ENCODE data around the gene SUGCT.

The SUGCT gene

DNA sequence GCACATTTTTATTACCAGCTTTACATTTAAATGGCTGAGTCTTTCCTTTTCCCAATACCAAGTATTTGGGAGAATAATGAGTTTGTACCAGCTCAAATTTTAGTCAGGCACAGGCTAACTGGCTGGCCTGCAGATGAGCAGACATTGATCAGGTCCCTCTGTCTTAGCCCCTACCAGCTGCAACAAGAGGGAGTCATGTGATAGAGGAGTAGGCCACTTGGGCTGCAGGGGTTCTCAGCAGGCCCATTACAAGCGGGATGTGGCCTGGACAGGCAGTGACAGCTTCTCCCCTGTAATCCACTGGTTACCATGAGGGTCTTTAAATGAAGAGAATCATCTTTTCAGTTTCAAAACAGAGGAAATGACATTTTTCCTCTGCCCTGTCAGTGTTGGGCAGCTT is 283.6 kb downstream of the SUGCT start:
- DNase-seq: no peak

DNA sequence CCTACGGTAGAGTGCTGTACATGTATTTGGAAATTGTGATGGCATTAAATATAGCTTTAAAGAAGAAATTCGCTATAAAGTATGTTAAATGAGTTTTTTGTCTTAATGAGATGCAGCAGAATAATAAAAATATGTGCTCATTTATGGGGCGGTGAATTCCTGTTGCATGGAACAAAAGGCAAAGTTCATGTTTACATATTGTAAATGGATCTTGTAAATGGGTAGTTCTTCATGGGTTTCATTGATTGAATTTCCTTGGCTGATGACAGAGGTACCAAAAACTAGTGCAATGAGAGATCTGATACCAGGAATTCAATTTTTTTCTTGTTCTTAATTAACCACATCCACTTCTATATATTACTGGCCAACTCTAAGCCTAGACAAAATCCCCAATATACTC is 284.2 kb downstream of the SUGCT start:
- DNase-seq: no peak

DNA sequence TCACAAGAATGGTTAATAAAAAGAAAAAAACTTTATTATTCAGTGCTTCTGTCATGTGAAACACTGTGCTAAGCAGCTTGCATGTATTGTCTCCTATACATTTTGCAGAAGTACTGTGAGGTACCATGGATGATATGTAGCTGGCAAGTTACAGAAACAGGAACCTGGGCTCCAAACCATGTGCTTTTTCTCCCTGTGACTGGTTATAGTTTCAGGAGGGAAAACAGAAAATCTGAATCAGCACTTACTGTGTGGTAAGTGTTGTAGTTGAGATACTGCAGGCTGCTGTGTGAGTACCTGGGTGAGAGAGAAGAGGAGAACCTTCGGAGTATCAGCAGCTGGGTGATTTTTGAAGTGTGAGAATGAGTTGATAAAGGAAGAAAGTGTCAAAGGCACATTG is 285.0 kb downstream of the SUGCT start:
- DNase-seq: no peak

DNA sequence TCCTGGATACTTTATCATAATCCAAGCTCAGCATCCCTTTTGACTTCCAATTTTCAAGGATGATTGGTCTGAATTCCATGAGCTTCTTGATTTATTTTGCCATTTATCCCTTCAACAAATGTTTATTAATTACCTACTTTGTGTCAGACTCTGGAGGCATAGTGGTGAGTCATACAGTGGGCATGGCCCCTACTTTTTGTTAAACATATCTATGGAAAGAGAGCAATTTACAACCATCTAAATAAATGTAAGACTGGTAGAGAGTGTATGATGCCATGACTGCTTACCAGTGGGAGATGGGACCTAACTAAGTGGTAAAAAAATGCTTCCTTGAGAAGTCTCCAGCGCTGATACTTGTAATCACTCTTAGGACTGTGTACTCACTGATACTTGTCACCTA is 286.6 kb downstream of the SUGCT start:
- DNase-seq: no peak

DNA sequence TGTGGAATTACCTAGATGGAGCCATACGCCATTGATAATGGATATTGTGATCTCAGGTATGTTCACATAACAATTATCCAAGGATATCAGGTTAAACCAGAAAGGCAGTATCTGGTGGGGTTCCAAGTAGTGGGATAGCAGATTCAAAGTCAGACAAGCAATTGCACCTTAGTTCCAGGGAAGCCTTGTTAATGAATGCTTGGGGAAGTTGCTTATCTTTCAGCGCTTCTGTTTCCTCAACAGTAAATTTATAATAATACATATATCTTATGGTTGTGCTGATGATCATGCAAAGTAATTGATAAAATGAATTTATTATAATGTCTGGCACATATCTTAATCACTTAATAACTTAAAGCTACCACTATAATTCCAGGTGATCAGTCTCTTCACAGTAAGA is 290.9 kb downstream of the SUGCT start:
- DNase-seq: no peak

DNA sequence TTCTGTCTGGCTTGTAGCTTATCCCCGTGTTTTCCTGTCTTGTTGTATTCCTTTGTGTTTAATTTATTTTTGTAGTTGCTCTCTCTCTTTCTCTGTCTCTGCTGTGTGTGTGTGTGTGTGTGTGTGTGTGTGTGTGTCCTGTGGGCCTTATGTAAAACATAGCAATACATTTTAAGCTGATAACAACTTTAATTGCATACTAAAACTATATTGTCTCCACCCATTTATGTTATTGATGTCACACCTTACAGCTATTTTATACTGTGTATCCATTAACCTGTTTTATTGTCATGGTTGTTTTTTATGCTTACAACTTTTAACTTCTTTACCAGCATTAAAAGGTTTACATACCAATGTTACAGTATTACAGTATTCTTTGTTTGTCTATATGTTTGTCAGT is 293.6 kb downstream of the SUGCT start:
- DNase-seq: no peak

DNA sequence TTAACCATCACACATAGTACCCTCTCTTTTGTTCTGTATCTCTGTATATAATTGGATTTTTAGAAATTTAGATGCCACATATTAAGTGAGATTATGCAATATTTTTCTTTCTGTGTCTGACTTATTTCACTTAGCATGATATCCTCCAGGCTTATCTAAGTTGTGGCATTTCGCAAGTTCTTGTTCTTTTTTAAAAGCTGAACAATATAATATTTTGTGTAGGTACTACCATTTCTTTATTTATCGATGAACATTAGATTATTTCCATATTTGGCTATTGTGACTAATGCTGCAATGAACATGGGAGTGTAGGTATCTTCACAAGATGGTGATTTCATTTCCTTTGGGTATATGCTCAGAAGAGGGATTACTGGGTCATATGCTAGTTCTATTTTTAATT is 295.0 kb downstream of the SUGCT start:
- no peak for DNase-seq

DNA sequence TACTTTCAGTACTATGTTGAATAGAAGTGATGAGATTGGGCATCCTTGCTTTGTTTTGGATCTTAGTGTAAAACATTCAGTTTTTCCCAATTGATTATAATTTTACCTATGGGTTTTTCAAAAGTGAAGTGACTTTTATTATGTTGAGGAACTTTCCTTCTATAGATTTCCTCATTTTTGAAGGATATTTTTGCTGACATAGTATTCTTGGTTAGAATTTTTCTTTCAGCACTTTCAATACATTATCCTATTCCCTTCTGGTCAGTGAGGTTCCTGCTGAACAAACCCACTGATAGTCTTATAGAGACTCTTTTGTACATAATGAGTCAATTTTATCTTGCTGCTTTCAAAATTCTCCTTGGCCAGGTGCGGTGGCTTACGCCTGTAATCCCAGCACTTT is 297.2 kb downstream of the SUGCT start:
- no peak for DNase-seq

DNA sequence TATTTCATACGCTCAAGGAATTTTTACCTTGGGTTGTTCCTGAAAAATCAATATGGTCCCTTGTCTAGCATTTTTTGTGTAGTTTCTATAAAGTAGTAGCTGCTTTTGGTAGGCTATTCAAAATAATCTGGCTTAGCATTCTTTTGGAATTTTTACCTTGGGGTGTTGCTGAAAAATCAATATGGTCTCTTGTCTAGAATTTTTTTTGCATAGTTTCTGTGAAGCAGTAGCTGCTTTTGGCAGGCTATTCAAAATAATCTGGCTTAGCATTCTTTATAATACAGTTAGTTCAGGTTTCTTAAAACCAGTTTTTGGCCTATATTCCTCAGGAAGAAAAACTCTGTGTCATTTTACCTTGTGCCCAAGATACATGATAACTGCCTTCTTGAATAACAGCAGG is 301.9 kb downstream of the SUGCT start:
- no peak for DNase-seq

DNA sequence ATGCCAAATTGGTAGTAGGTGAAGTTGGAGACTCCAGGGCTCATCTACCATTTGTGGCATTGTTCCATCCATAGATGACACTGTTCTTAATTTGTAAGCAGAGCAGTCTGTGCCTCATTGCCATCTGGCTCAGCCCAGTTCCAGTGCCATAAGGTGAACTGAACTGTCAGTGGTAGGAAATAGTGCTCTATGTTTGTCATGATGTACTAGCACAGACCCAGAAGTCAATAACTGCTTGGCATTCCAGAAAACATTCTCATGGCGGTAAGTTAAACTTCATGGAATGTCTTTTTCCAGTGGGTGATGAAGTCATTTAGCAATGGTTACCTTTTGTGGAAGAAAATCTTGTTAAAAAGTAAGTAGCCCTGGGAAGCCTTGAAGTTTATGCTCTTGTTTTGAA is 302.7 kb downstream of the SUGCT start:
- DNase-seq: no peak

DNA sequence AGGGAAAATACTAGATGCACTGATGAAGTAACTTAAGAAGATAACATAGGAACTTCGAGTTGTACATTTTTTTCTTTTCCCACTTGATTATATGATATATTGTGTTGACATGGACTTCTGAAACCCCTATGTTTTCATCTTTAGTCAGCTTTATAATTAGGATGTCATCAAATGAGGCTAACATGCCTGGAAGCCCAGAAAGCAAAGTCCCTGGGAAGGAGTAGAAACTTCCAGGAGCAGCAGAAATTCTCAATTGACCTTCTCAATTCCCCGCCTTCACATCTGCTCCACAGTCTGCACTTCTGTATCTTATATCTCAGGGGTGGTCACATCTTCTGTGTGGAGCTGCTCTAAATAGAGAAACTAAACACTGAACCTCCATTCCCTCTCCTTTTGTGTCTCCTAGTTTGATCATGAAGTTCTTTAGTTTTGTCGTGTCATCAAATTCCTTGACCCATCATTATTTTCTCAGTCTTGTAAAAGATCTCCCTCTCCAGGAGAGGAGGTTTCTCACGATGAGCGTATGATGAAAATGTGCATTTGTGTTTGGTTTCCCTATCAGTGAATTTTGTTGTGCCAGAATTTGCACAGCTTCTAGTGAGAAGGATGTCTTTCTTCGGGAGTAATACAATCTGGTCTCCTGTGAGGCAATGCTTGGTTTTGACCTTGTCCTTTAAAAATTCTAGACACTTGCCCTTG is 303.3 kb downstream of the SUGCT start:
- DNase-seq: no peak

DNA sequence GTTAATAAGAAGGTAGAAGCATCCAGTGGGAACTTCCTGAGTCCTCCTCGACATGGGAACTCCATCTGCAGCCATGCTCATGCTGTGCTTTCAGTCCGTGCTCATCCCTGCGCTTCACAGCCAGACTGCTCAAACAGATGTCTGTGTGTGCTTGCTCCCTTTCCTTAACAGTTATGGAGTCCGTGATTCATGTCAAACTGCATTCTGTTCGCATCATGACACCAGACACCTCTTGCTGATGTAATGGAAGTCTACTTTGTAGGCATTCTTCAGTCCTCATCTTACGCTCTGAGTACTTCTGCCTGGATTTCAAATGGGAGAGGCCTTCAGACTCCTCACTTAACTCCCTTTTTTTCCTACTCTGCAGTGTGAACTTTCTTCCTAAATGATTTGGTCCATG is 304.9 kb downstream of the SUGCT start:
- no peak for DNase-seq

DNA sequence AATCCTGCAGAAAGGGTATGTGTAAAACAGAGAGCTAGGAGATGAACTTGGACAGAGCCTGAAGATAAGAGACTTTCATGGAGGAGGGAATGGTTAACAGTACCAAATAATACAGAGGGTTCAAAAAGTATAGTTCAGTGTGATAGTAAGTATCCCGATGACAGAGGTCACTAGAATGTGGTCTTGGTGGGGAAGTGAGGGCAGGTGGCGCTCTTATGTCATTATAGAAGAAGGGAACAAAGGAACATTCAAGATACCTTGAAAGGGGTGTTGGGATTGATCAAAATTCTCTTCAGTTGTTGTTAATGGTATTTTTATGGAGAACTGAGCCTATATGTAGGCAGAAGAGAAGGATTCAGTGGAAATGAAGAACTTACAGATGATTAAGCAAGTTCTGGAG is 312.5 kb downstream of the SUGCT start:
- no peak for DNase-seq

DNA sequence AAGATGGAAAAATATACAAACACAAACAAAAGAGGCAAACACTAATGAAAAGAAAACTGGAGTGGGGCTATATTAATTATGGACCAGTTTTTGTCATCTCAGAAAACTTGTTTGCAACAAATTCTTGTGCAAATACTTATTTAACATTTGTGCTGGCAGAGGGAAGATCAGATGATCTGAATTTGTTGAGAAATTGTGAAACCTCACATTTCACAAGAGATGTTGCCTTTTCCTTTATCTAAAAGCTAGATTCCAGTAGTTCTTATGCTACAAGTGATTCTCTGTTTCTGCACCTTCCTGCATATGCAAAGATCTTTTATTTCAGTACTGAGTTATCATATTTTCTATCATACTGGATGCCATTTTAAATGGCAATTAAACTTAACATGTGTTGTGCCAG is 320.7 kb downstream of the SUGCT start:
- no peak for DNase-seq

DNA sequence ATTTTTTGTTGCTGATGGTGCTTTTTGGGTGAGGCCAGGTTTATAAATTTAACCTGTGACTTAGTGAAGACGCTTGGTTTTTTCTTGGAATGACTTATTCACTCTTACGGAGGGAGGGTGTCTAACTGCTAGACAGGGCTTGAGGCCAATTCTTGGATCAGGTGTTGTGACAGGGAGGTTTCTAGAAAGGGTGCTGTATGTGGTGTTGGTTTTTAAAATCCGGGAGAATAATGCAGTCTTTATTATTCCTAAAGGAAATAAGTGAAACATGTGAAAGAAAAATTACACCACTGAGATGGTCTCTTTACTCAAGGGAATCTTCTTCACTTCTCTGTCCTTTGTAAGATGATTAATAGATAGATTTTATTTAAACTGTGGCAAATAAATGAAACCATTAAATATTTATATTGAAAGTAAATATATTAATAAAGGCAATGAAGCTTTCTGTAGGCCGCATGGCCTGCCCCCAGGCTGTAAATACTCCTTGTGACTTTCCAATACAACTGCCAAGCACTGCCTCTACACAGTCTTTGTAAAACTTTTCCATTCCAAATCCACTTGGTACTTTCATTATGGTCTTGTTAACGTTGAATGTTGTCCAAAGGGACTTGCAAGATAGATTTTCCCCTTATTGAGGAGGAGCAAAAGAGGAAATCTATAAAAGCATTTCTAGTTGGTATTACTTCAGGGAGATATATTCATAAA is 323.1 kb downstream of the SUGCT start:
- no peak for DNase-seq

DNA sequence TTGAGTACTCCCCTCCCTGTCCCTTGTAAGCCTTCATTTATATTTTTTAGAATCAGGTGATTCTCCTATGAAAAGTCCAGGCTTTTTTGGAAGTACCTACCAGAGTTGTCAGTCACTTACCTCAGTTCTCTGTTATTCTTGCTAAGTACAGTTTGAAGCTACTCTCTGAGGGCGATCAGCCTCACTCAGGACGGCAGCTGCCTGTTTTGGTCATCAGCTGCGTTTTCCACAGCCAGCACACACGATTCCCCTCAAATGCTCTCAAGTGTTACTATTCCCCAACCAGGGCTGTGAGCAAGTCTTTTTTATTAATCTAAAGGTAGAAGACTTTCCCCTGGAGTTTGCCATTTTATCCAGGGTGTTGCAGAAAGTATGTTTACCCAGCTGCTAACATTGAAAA is 328.6 kb downstream of the SUGCT start:
- no peak for DNase-seq

DNA sequence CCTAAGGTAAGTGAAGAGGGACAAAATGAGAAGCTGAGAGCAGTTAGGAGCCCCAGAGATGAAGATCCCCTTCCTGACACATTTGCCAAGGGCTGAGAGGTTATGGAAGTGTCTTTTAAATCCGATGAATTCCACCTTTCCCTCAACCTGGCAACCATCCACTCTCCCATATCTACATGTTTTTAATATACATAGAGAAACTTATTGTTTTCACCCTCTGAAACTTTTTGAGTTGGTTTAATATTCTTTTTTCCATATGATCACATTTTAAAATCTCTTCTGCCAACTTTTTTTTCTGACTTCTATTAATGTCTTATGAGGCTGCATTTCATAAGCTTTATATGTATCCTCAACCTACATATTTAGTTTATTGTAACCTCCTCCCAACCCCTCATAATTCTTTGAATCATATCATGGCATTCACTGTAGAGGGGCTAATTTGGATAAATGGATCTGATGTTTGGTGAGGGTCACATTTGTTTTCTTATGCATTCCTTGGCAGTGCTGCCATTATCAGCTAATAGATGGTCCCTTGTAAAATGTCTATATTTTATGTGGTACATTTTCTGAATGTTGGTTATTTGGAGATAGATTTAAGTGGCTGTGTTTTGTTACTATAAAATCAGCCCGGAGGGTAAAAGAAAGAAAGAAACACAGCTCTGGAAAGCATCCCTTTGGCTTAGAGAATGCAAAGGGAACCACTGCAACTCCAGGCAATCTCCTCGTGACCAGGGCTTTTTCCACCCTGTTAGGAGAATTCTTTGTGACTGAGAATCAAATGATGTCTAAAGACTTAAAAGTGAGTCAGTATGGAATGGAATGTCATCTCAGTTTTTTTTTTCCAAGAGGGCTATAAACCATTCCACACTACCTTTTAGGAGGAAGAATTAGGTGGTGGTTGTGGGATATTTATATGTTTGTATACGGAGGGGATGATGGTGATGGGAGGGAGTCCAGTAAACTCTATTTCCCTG is 334.4 kb downstream of the SUGCT start:
- DNase-seq: no peak

DNA sequence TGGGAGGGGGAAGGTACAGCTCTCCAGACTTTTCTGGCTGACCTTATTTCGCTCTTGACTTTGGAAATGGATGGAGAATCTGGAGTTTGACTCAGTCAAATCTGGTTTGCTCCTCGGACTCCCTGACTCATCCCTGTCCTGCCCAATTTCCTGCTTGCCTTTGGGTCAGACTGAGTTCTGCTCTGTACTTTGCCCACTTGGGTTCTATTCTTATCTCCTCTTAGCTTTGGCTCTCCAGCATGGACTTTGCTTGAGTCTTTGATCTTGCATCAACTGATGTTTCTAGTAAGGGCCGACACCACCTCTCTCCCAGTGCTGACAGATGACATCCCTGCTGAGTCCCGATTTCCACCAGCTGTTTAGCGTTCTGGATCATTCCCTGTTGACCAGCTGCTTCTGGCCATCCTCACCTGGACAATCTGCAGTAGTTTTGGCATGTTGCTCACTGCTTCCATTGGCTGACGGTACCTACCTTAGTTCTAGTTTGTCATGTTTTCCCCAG is 335.3 kb downstream of the SUGCT start:
- no peak for DNase-seq

DNA sequence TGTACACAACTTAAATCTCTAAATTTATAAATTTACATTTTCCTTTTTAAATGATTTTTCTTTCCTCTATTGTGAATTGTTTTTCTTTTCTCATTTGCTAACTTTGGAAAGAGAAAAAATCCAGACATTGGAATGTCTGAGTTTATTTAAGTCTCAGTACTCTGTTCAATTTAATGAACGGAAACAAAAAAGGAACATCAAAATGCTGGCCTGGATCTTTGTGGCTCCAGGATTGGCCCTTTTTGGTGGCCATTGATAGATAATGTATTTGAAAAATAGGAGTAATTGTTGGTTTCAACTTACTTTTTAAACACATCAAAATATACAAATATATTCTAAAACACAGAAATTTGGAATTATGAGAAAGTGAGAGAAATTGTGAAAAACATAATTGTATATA is 336.0 kb downstream of the SUGCT start:
- no peak for DNase-seq

DNA sequence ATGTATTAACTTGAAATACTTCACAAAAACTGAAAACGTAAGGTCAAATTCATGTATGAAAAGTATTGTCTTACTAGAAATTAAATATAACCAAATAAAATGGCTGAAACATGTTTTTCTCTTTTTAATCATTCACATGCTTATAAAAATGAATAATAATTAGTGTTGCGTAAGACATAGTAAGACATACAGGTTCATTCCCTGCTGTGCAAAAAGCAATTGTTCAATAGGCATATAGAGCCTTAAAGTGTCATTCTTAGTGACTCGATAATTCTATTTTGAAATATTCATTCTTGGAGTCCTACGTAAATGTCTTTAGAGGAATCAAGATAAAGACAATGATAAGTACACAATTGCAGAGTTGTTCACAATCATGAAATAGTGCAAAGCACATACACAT is 337.1 kb downstream of the SUGCT start:
- DNase-seq: no peak

DNA sequence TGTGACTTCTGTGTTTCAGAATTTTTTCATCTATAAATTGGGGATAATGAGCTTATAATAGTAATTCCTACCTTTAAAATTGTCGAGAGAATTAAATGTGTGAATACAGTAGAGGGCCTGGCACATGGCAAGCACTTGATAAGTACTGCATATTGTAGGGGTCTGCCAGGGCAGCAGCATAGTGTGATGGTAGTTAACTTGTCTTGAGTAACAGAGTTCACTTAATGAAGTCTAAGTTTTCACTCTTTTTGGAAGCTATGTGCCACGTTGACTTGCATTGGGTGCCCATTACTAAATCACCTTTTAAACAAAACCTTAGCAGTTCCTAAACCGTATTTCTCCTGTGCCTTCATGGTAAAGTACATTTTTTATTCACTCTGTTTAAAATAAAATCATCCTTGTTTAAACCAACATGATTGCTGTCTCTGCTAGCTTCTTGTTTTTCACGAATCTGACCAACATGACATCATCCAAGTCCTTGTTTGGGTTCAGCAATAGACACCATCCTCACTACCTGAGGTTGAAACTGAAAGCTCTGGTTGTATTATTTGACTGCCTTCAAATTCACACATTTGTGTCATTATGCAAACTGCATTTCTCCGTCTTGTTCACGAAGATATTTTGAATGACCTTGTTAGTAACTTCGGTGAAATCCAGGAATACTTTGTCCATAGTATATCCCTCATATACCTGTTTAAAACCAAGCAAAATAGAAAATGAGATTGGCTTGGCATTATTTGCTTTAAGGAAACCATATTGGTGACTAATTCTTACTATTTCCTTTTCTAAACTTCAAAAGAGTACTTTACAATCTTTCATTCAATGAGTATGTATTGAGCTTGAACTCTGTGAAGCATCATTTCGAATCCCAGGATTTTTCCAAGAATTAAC is 340.2 kb downstream of the SUGCT start:
- DNase-seq: no peak

DNA sequence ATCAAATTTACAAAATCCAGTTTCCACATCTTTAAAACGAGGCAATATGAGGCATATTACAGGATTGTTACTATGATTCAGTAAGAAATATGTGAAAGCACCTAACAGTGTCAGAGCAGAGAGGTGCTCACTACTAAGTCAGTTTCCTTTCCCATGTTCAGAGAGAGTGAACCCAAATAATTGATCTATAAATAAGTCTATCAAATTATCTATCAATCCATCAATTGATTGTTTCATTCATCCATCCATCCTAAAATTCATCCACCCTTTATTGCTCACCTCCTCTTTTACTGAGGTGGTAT is 340.8 kb downstream of the SUGCT start:
- DNase-seq: no peak

DNA sequence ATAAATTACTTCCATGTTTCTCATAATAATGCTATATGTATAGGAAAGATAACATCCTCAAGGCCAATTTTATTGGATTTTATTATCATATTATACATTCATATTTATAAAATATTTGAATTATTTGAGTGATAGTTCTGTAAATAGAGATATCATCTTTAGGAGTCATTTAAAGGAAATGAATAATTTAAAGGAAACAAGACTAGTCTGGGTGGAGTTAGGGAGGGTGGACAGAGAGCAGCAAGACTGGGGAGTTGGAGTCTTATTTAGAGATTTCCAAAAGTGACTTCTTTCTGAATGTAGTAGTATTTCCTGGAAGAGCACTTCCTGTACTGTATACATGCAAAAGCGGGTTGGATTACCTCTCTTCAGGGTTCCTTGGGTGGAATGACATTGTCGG is 342.3 kb downstream of the SUGCT start:
- no peak for DNase-seq
